Measurements from ENCODE around the gene GIPC3. TPM values are rescaled to one million over a fixed set of nuclear protein-coding genes. Genes with fewer than 3 reads are reported as not detected.

Gene GIPC3
- total RNA-seq, 2 donors from 2014 or later: 0.78 to 0.99 TPM

DNA sequence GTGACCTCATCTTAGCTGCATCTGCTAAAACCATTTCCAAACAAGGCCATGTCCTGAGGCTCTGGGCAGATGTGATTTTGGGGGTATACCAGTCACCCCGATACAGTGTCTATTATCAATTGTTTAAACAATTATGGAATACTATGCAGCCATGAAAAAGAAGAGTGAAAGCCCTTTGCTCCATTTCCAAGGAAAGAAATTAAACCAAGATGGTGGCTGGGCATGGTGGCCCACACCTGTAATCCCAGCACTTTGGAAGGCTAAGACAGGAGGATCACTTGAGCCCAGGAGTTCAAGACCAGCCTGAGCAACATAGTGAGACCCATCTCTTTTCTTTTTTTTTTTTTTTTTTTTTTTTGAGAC lies 45.5 kb upstream of the GIPC3 start:
- no peak for ATAC-seq
- intact Hi-C loops (cut with DNase I): no loop called here
- no peak overlapping the region for H3K27ac ChIP-seq
- 100% methylated on average over 1 of the region's 1 CpG for WGBS, 2 donors
- peaks cover 0 to 6% of the 10 kb centered on the region in 2 donors for H3K36me3 ChIP-seq (replicated peaks in 1 of 2; ENCODE audit: insufficient read depth in 1 of 2, low read depth in 2 of 2)
- TF ChIP-seq POLR2A (IDR thresholded peaks at IDR 0.05): no peak
- TF ChIP-seq, protein P1, sequence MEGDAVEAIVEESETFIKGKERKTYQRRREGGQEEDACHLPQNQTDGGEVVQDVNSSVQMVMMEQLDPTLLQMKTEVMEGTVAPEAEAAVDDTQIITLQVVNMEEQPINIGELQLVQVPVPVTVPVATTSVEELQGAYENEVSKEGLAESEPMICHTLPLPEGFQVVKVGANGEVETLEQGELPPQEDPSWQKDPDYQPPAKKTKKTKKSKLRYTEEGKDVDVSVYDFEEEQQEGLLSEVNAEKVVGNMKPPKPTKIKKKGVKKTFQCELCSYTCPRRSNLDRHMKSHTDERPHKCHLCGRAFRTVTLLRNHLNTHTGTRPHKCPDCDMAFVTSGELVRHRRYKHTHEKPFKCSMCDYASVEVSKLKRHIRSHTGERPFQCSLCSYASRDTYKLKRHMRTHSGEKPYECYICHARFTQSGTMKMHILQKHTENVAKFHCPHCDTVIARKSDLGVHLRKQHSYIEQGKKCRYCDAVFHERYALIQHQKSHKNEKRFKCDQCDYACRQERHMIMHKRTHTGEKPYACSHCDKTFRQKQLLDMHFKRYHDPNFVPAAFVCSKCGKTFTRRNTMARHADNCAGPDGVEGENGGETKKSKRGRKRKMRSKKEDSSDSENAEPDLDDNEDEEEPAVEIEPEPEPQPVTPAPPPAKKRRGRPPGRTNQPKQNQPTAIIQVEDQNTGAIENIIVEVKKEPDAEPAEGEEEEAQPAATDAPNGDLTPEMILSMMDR (IDR thresholded peaks at IDR 0.05): no peak
- no peaks in the 10 kb centered on the region for H3K27me3 ChIP-seq
- H3K9me3 ChIP-seq: no peaks in the 10 kb centered on the region
- no peak for DNase-seq
- no peaks in the 10 kb centered on the region for H3K4me1 ChIP-seq
- H3K4me3 ChIP-seq: no peak overlapping the region

DNA sequence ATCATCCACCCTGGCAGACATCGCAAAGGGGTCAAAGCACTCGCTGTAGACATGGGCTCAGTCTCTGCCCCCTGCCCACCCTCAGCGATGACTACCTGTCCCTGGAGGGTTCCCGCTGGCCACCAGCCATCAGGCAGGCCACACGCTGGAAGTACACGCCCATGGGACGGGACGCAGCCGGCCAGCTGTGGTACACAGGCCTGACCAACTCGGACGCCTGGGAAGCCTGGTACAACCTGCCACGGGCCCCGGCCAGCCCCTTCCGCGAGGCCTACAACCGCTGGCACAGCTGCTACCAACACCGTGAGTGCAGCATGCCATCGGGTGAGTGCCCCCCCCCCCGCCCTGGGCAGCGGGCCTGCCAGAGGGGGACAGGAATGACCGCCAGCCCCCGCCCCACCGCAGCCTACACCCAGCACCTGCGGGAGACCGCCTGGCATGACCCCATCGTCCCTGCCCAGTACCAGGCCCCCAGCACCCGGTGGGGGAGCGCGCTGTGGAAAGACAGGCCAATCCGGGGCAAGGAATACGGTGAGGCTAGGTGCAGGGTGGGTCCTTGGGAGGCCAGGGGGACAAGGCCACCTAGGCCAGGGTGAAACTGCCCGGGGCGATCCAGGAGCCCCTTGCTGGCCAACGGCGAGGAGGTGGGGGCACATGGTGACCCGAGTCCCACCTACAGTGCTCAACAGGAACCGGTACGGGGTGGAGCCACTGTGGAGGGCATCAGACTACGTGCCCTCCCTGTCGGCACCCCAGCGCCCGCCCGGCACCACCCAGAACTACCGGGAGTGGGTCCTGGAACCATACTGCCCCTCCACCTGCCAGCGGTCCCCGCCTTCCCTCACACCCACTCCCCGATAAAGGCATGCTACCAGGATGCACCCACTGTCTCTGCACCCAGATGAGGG lies 41.9 kb upstream of the GIPC3 start:
- no peaks in the 10 kb centered on the region for H3K9me3 ChIP-seq
- WGBS, 2 donors: 84 to 90% methylated on average over 4 to 37 of the region's 47 CpGs
- H3K36me3 ChIP-seq (replicated peaks in 1 of 2; ENCODE audit: insufficient read depth in 1 of 2, low read depth in 2 of 2): no peaks in the 10 kb centered on the region
- no peak overlapping the region for H3K4me3 ChIP-seq
- no peak overlapping the region for H3K27ac ChIP-seq
- intact Hi-C loops (cut with DNase I): no loop called here
- TF ChIP-seq, protein P1 (IDR thresholded peaks at IDR 0.05): no peak
- no peaks in the 10 kb centered on the region for H3K27me3 ChIP-seq
- peaks cover 9% of the 10 kb centered on the region for H3K4me1 ChIP-seq
- no peak for ATAC-seq
- DNase-seq: no peak

DNA sequence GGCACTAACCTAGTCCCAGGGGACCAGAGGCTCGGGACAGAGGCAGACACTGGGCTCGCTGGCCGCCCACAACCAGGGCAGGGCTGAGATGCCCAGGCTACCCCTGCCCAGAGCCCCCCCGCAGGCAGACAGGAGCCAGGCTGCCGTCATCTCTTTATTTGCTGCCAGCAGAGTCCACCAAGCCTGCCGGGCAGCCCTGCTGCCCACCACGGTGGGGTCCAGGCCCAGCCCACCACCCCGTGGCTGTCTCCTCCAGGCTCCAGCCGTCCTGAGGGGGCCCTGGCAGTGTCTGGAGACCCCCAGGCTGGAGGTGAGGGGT lies 41.3 kb upstream of the GIPC3 start:
- Histone ChIP-seq H3K9me3 (no peaks in the 10 kb centered on the region), H3K27me3 (no peaks in the 10 kb centered on the region), H3K27ac (no peak overlapping the region), H3K36me3 (replicated peaks in 1 of 2; ENCODE audit: insufficient read depth in 1 of 2, low read depth in 2 of 2) (no peaks in the 10 kb centered on the region), H3K4me1 (peaks cover 13% of the 10 kb centered on the region), H3K4me3 (no peak overlapping the region)
- no peak for ATAC-seq
- DNase-seq: no peak
- intact Hi-C loops (cut with DNase I): no loop called here
- TF ChIP-seq, protein P1 (IDR thresholded peaks at IDR 0.05): no peak
- no peak for TF ChIP-seq POLR2A (IDR thresholded peaks at IDR 0.05)
- 80% methylated on average over 9 of the region's 9 CpGs; no CpG with 5 or more reads in 1 of the 2 donors for WGBS, 2 donors

DNA sequence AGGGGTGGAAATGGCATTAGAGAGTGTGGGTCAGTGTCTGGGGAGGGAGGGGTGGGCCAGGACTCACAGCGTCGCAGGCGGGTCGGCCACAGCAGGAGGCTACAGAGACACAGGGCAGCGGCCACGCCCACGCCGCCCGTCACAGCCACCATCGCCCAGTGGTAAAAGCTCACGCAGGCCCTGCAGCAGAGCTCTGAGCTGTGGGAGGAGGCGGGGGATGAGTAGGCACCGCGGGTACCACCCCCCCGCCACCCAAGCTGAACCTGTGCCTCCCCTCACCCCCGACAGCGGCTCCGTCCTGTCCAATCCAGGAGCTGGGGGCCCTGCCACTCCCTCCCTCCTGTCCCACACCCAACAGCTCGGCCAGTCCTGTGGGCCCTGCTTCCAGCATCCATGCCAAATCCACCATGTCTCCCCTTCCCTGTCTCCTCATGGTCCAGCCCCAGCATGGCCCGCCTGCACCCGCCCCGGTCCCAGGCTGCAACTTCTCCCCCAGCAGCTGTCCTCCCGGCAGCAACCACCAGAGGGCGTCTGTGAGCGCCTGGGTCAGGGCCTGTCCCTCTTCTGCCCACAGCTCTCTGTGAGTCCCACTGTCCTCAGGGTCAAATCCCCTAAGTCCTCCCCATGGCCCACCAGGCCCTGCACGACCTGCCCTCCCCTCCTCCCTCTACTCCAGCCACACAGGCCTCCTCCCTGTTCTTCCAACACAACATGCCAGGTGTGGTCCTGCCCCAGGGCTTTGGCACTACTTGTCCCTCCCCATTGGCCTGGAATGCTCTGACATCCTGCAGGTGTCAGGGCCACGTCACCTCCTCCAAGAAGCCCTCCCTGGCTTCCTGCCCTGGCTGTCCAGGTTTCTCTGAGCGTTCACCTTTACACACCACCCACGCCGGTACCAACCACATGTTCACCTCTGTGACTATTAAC lies 40.3 kb upstream of the GIPC3 start:
- intact Hi-C loops (cut with DNase I): loop anchor here (5.0 kb wide), 1 partner anchor 37 kb away; no protein-coding TSS in a partner anchor
- Histone ChIP-seq H3K9me3 (no peaks in the 10 kb centered on the region), H3K27ac (no peak overlapping the region), H3K27me3 (no peaks in the 10 kb centered on the region), H3K36me3 (replicated peaks in 1 of 2; ENCODE audit: insufficient read depth in 1 of 2, low read depth in 2 of 2) (no peaks in the 10 kb centered on the region), H3K4me3 (no peak overlapping the region), H3K4me1 (peaks cover 13% of the 10 kb centered on the region)
- peak; percentile 62 to 79 (median 70) for DNase-seq
- no peak for TF ChIP-seq POLR2A (IDR thresholded peaks at IDR 0.05)
- TF ChIP-seq, protein P1 (IDR thresholded peaks at IDR 0.05): peak; percentile 74 to 92 (median 87)
- WGBS, 2 donors: 63 to 64% methylated on average over 18 to 30 of the region's 30 CpGs
- peak; percentile 53 for ATAC-seq

Data from body of pancreas (tissue), 4 donors.